Neuronal stem cell (in vitro differentiated cells): Measurements from ENCODE around the gene INTS14.

Experiments
- DNase-seq: peaks from one replicate; pipeline ENCODE4 v3.0.0-alpha.2; 2013; ENCODE audit warnings: low spot score
- H2AFZ ChIP-seq: one replicate; pipeline ENCODE4 v1.6.1; 2013; ENCODE audit warnings: mild to moderate bottlenecking, low read length, inconsistent platforms
- H2AK5ac ChIP-seq: 2 replicates; pipeline ENCODE4 v1.6.1; 2013; ENCODE audit warnings: low read depth, mild to moderate bottlenecking, inconsistent platforms, low read length, moderate library complexity, mixed read lengths
- H2BK120ac ChIP-seq: 2 replicates; pipeline ENCODE4 v1.6.1; 2013; ENCODE audit warnings: low read depth, mild to moderate bottlenecking, inconsistent platforms, low read length, moderate library complexity, mixed read lengths
- H2BK12ac ChIP-seq: one replicate; pipeline ENCODE4 v1.6.1; 2013; ENCODE audit warnings: low read length, inconsistent platforms
- H2BK15ac ChIP-seq: 2 replicates; pipeline ENCODE4 v1.6.1; 2013; ENCODE audit warnings: mild to moderate bottlenecking, low read length, inconsistent platforms, mixed read lengths
- H2BK5ac ChIP-seq: one replicate; pipeline ENCODE4 v1.6.1; 2013; ENCODE audit warnings: inconsistent platforms, mild to moderate bottlenecking, low read length, moderate library complexity
- H3K14ac ChIP-seq: one replicate; pipeline ENCODE4 v1.6.1; 2013; ENCODE audit warnings: low read length, inconsistent platforms
- H3K18ac ChIP-seq: 2 replicates; pipeline ENCODE4 v1.6.1; 2013; ENCODE audit warnings: low read length, inconsistent platforms
- H3K23ac ChIP-seq: 2 replicates; pipeline ENCODE4 v1.6.1; 2013; ENCODE audit warnings: low read depth, mild to moderate bottlenecking, mixed read lengths, low read length, inconsistent platforms; ENCODE audit not compliant: poor library complexity
- H3K27ac ChIP-seq: replicated peaks from 3 replicates; pipeline ENCODE4 v1.5.1; 2013; ENCODE audit warnings: low read length, inconsistent platforms
- H3K27me3 ChIP-seq, 3 experiments: 2 replicates each; pipeline ENCODE4 v1.6.1; 2013; ENCODE audit warnings: low read length in 3 of 3, mild to moderate bottlenecking in 2 of 3, inconsistent platforms in 1 of 3, low read depth in 1 of 3, mixed read lengths in 1 of 3, moderate library complexity in 1 of 3; ENCODE audit not compliant: control insufficient read depth in 3 of 3, insufficient read depth in 3 of 3
- H3K36me3 ChIP-seq, 2 donors: replicated peaks in 1 of 2; 2 replicates each; pipeline ENCODE4 v1.6.1; 2013; ENCODE audit warnings: low read length in 2 of 2; ENCODE audit not compliant: control insufficient read depth in 2 of 2, insufficient read depth in 2 of 2
- H3K4ac ChIP-seq: 2 replicates; pipeline ENCODE4 v1.6.1; 2013; ENCODE audit warnings: inconsistent platforms, mild to moderate bottlenecking, low read length, moderate library complexity
- H3K4me1 ChIP-seq, 2 donors: 1 replicate in 1 of 2; 2 replicates in 1 of 2; pipeline ENCODE4 v1.6.1; 2013; ENCODE audit warnings: low read length in 2 of 2, low read depth in 1 of 2; ENCODE audit not compliant: control insufficient read depth in 2 of 2, insufficient read depth in 1 of 2
- H3K4me2 ChIP-seq: one replicate; pipeline ENCODE4 v1.6.1; 2013; ENCODE audit warnings: mild to moderate bottlenecking, low read length, inconsistent platforms; ENCODE audit not compliant: insufficient read depth, poor library complexity, severe bottlenecking
- H3K4me3 ChIP-seq, 2 donors: 2 replicates each; pipeline ENCODE4 v1.5.1; 2013; ENCODE audit warnings: low read length in 2 of 2, mild to moderate bottlenecking in 2 of 2, inconsistent platforms in 1 of 2, moderate library complexity in 1 of 2
- H3K79me1 ChIP-seq: one replicate; pipeline ENCODE4 v1.6.1; 2013; ENCODE audit warnings: low read depth, mild to moderate bottlenecking, inconsistent platforms, low read length, moderate library complexity
- H3K9ac ChIP-seq: one replicate; pipeline ENCODE4 v1.6.1; 2013; ENCODE audit warnings: mild to moderate bottlenecking, low read depth, low read length, inconsistent platforms; ENCODE audit not compliant: poor library complexity
- H3K9me3 ChIP-seq, 2 donors: replicated peaks in 1 of 2; 2 replicates each; pipeline versions ENCODE3 to v1.6.1; 2013; ENCODE audit warnings: low read length in 2 of 2, mild to moderate bottlenecking in 2 of 2, inconsistent platforms in 1 of 2, low read depth in 1 of 2, mixed read lengths in 1 of 2, moderate library complexity in 1 of 2; ENCODE audit not compliant: control insufficient read depth in 2 of 2, insufficient read depth in 1 of 2
- H4K8ac ChIP-seq: one replicate; pipeline ENCODE4 v1.6.1; 2013; ENCODE audit warnings: low read depth, mild to moderate bottlenecking, inconsistent platforms, low read length, moderate library complexity
- H4K91ac ChIP-seq: one replicate; pipeline ENCODE4 v1.6.1; 2013; ENCODE audit warnings: low read length, low read depth, mild to moderate bottlenecking, inconsistent platforms; ENCODE audit not compliant: poor library complexity
- WGBS, 2 donors: extraction: QIAGEN DNeasy Blood & Tissue Kit; methylation state at CpG; one replicate each; pipeline ENCODE4 v1.1.7; 2013; ENCODE audit warnings: missing lambda C conversion rate in 2 of 2, mixed read lengths in 1 of 2; ENCODE audit not compliant: insufficient read length in 2 of 2, insufficient replicate concordance in 1 of 2; ENCODE audit errors: extremely low coverage in 2 of 2; 5-methylcytosine and 5-hydroxymethylcytosine counted together

Gene INTS14

DNA sequence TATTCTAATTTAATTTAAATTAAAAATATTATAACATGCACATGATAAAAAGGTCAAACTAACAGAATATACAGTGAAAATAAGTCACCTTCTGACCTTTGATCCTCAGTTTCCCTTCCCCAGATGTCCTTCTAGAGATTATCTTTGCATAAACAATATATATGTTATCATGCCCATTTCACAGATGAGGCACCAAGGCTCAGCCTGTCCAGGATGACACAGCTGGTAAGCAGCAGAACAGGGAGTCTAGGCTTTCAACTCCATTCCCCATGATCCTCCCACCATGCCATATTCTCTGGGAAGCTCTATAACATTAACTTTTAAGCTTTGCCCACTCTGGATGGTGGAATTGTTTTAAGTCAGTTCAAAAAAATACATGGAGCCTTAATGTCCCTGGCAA lies 12.2 kb upstream of the INTS14 start:
- Histone ChIP-seq H3K23ac (no peak overlapping the region), H2BK120ac (no peak overlapping the region), H3K4me3 (no peak overlapping the region), H3K27ac (no peak overlapping the region), H3K79me1 (no peaks in the 10 kb centered on the region), H3K27me3 (no peaks in the 10 kb centered on the region), H2BK15ac (no peak overlapping the region), H2BK12ac (no peak overlapping the region), H4K8ac (no peak overlapping the region), H3K4ac (no peak overlapping the region), H2AFZ (no peak overlapping the region), H3K36me3 (peaks cover 0 to 18% of the 10 kb centered on the region in 2 donors), H4K91ac (no peak overlapping the region), H3K9me3 (no peaks in the 10 kb centered on the region), H3K4me1 (no peaks in the 10 kb centered on the region), H3K9ac (no peak overlapping the region), H2AK5ac (no peak overlapping the region), H3K18ac (no peak overlapping the region), H3K4me2 (no peak overlapping the region), H3K14ac (no peak overlapping the region), H2BK5ac (no peak overlapping the region)
- DNase-seq, result no peak

DNA sequence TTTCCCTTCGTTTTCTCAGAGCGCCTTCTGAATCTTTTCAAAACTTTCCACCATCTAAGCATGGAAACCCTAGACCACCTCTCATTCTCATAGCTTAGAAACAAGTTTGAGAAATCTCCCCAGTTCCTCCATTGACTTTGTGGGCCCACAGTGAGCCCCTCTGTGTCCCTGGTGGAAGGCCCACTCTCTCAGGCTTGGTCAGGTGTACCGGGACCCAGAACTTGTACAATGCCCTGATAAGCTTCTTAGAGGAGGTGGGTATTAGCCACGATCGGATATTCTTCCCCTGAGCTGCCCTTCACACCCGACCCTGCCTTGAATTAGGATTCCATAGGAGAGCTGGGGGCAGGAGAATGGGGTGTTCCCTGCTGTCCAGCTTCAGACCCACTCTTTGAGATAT lies 10.7 kb upstream of the INTS14 start, which contains the start of gene SLC24A1:
Gene SLC24A1 (plus strand): TSS at position 301 of the 400 bp plus-strand sequence. CDS start 2,143 bp downstream, outside the sequence.
- Histone ChIP-seq H3K79me1 (no peaks in the 10 kb centered on the region), H3K4ac (no peak within 1 kb of the TSS), H3K18ac (no peak within 1 kb of the TSS), H3K4me1 (no peaks in the 10 kb centered on the region), H3K9ac (no peak within 1 kb of the TSS), H2AFZ (no peak within 1 kb of the TSS), H4K8ac (no peak within 1 kb of the TSS), H3K27me3 (no peaks in the 10 kb centered on the region), H3K23ac (no peak within 1 kb of the TSS), H2AK5ac (no peak within 1 kb of the TSS), H2BK120ac (no peak within 1 kb of the TSS), H3K14ac (no peak within 1 kb of the TSS), H3K27ac (no peak within 1 kb of the TSS), H2BK5ac (no peak within 1 kb of the TSS), H3K9me3 (no peaks in the 10 kb centered on the region), H2BK15ac (no peak within 1 kb of the TSS), H4K91ac (no peak within 1 kb of the TSS), H3K36me3 (peaks cover 0 to 18% of the 10 kb centered on the region in 2 donors), H2BK12ac (no peak within 1 kb of the TSS), H3K4me2 (no peak within 1 kb of the TSS), H3K4me3 (no peak within 1 kb of the TSS)
- WGBS, 2 donors, result no CpG with 5 or more reads among the region's 6 CpGs
- DNase-seq, result no peak

DNA sequence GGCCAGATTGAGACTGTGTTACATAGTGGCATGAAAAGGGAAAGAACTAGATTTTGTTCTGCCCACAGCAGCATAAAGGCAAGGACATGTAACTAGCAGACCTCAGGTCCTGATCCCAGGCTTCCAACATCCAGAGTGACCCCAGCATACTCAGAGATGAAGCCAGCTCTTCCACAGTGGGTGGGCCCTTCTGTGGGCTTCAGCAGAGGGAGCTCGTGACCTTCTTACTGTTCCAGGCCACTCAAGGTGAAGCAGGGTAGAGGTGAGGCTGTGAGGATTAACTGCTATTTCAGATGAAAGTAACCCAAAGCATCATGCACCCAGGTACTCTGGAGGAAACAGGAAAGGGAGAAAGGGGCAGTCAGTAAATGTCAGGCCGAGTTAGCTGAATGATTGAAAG lies 9.9 kb upstream of the INTS14 start:
- no peak overlapping the region for H3K9ac ChIP-seq
- no peak overlapping the region for H3K4me3 ChIP-seq
- no peak overlapping the region for H3K23ac ChIP-seq

DNA sequence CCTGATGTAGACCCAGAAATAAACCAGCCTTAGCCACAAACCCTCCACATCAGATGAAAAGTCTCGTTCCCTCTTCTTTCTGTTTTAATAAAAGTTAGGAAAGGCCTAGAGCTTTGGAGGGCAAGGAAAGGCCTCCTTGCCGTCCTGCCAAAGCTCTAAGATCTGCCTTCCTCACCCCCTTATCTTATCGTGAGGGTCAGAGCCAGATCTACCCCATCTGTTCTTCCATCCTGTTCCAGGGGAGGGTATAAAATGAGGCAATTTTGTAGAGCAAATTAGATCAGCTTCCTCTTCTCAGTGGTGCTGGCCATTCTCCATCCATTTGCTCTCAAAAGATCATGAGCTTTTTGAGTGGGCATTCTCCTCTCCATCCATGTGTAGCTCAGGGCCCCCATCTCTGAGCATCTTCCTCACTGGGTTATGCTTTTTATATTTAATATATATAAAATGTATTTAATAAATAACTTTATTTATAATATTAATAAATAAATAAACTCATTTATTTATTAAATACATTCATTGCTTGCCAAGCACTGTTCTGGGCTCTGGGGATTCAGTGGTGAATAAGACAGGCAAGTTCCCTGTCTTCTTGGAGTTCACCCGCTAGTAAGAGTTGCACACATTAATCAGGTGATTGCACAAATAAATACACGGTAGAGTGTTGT lies 8.8 kb upstream of the INTS14 start:
- no peaks in the 10 kb centered on the region for H3K4me1 ChIP-seq
- H3K27ac ChIP-seq, result no peak overlapping the region
- H2BK120ac ChIP-seq, result no peak overlapping the region
- no peak overlapping the region for H3K9ac ChIP-seq
- H3K9me3 ChIP-seq, result no peaks in the 10 kb centered on the region
- WGBS, 2 donors, result no CpG with 5 or more reads among the region's 5 CpGs
- H4K91ac ChIP-seq, result no peak overlapping the region
- H3K36me3 ChIP-seq, result peaks cover 0 to 5% of the 10 kb centered on the region in 2 donors
- H2BK15ac ChIP-seq, result no peak overlapping the region
- no peak overlapping the region for H2BK5ac ChIP-seq
- H4K8ac ChIP-seq, result no peak overlapping the region
- DNase-seq, result no peak
- H2AFZ ChIP-seq, result no peak overlapping the region
- H3K4me2 ChIP-seq, result no peak overlapping the region
- no peak overlapping the region for H2AK5ac ChIP-seq
- no peaks in the 10 kb centered on the region for H3K79me1 ChIP-seq
- no peaks in the 10 kb centered on the region for H3K27me3 ChIP-seq
- no peak overlapping the region for H3K18ac ChIP-seq
- no peak overlapping the region for H3K14ac ChIP-seq
- no peak overlapping the region for H3K4ac ChIP-seq
- H3K4me3 ChIP-seq, result no peak overlapping the region
- no peak overlapping the region for H3K23ac ChIP-seq
- no peak overlapping the region for H2BK12ac ChIP-seq

More for the DNA sequence above, 9.9 kb upstream of the INTS14 start:
- no peaks in the 10 kb centered on the region for H3K27me3 ChIP-seq
- no CpG with 5 or more reads among the region's 2 CpGs for WGBS, 2 donors
- H3K4me2 ChIP-seq, result no peak overlapping the region
- no peak overlapping the region for H2BK5ac ChIP-seq
- H2BK12ac ChIP-seq, result no peak overlapping the region
- H3K4ac ChIP-seq, result no peak overlapping the region
- no peak overlapping the region for H2AK5ac ChIP-seq
- H4K91ac ChIP-seq, result no peak overlapping the region
- H3K18ac ChIP-seq, result no peak overlapping the region
- H3K14ac ChIP-seq, result no peak overlapping the region
- no peak overlapping the region for H2AFZ ChIP-seq
- H4K8ac ChIP-seq, result no peak overlapping the region
- peaks cover 0 to 16% of the 10 kb centered on the region in 2 donors for H3K36me3 ChIP-seq
- no peak overlapping the region for H2BK15ac ChIP-seq
- no peaks in the 10 kb centered on the region for H3K79me1 ChIP-seq
- no peak overlapping the region for H2BK120ac ChIP-seq
- H3K9me3 ChIP-seq, result no peaks in the 10 kb centered on the region
- H3K27ac ChIP-seq, result no peak overlapping the region
- no peak for DNase-seq
- no peaks in the 10 kb centered on the region for H3K4me1 ChIP-seq
